GM12878 (cell line): ENCODE data around the gene GOPC. TPM values are rescaled to one million over a fixed set of nuclear protein-coding genes. Genes with fewer than 3 reads are reported as not detected.
A peak's percentile ranks its signal among the peaks of the same experiment; 100 is the strongest.

ENCODE experiments used
- ATAC-seq: fragments of 200-7000 bp; cut with Tn5 transposase; 3 replicates; pipeline ENCODE4 v1.9.1; 2020; ENCODE audit warnings: mild to moderate bottlenecking, moderate library complexity
- BruUV-seq: library from RNA; stranded (reverse); fragments of 400-500 nt; replicated peaks from 2 replicates; lab custom pipeline; 2021; lab: Mats Ljungman, UMichigan
- CTCF ChIA-PET: fragments of 300-600 bp; sonication (Branson Sonifier 250); formaldehyde crosslinking; extraction: SDS; loops from one replicate; lab custom pipeline; 2021; ENCODE audit warnings: inconsistent platforms; lab: Yijun Ruan, JAX
- POLR2A ChIA-PET: fragments of 350-600 bp; formaldehyde crosslinking; extraction: SDS; loops from one replicate; lab custom pipeline; 2021; ENCODE audit warnings: inconsistent platforms; lab: Charles Lee
- RAD21 ChIA-PET: fragments of 300-600 bp; sonication (Branson Sonifier 250); formaldehyde crosslinking; loops from one replicate; lab custom pipeline; 2023; ENCODE audit warnings: antibody characterized with exemption; ENCODE audit not compliant: unreplicated experiment; lab: Charles Lee
- SMC1A ChIA-PET: fragments of 300-600 bp; sonication (Branson Sonifier 250); formaldehyde crosslinking; loops from one replicate; lab custom pipeline; 2023; ENCODE audit not compliant: unreplicated experiment, uncharacterized antibody; lab: Charles Lee
- DNase-seq: peaks from one replicate; pipeline ENCODE4 v3.0.0-alpha.2; 2011; ENCODE audit warnings: low read depth, low spot score
- FAIRE-seq: peaks from 3 replicates; lab custom pipeline; 2011; peaks lifted over from hg19 to GRCh38; lab: Jason Lieb, UNC
- H2AFZ ChIP-seq: 2 replicates; pipeline ENCODE4 v1.6.0; 2011; ENCODE audit warnings: low read depth, low read length, control low read depth; ENCODE audit not compliant: control insufficient read depth
- H3K27ac ChIP-seq: 2 replicates; pipeline ENCODE4 v1.5.1; 2011; ENCODE audit warnings: control low read depth; ENCODE audit not compliant: control insufficient read depth, insufficient read depth
- H3K27me3 ChIP-seq, 2 experiments: replicated peaks in 1 of 2; 2 replicates each; pipeline versions ENCODE4 v1.6.0 to v1.6.1; 2011; ENCODE audit warnings: low read length in 1 of 2; ENCODE audit not compliant: control insufficient read depth in 2 of 2, insufficient read depth in 2 of 2
- H3K36me3 ChIP-seq, 2 experiments: 2 replicates each; pipeline ENCODE4 v1.5.1; 2011; ENCODE audit warnings: low read length in 1 of 2; ENCODE audit not compliant: control insufficient read depth in 2 of 2, insufficient read depth in 2 of 2
- H3K4me1 ChIP-seq: 2 replicates; pipeline ENCODE4 v1.6.1; 2011; ENCODE audit warnings: mild to moderate bottlenecking, low read length, moderate library complexity, mixed read lengths; ENCODE audit not compliant: control insufficient read depth, insufficient read depth
- H3K4me2 ChIP-seq: 2 replicates; pipeline ENCODE4 v1.6.0; 2011; ENCODE audit warnings: control low read depth; ENCODE audit not compliant: control insufficient read depth, insufficient read depth
- H3K4me3 ChIP-seq: fragments of 200-600 bp; sonication (generic); 2 replicates; pipeline ENCODE4 v1.5.1; 2016
- H3K79me2 ChIP-seq: 2 replicates; pipeline ENCODE4 v1.6.0; 2011; ENCODE audit warnings: low read length; ENCODE audit not compliant: control insufficient read depth, insufficient read depth
- H3K9ac ChIP-seq: 2 replicates; pipeline ENCODE4 v1.8.0; 2011; ENCODE audit warnings: low read length, control low read depth, mixed read lengths; ENCODE audit not compliant: control insufficient read depth, insufficient read depth
- H3K9me3 ChIP-seq: replicated peaks from 3 replicates; pipeline ENCODE4 v1.5.1; 2011; ENCODE audit warnings: mild to moderate bottlenecking, low read length; ENCODE audit not compliant: control insufficient read depth, insufficient read depth
- H4K20me1 ChIP-seq: 2 replicates; pipeline ENCODE4 v1.6.0; 2011; ENCODE audit not compliant: control insufficient read depth, insufficient read depth
- CEBPZ ChIP-seq: fragments of 150-350 bp; IDR thresholded peaks from 2 replicates; pipeline ENCODE4 v1.6.1; 2016; ENCODE audit warnings: low read depth, low read length
- HDAC6 ChIP-seq: fragments of 200-600 bp; sonication (generic); IDR thresholded peaks from one replicate; pipeline ENCODE4 v1.8.0; 2017; ENCODE audit warnings: antibody characterized with exemption; ENCODE audit not compliant: unreplicated experiment
- HDGF ChIP-seq: fragments of 450-650 bp; IDR thresholded peaks from 2 replicates; pipeline ENCODE4 v1.6.1; 2016; ENCODE audit warnings: antibody characterized with exemption
- IKZF2 ChIP-seq, 2 experiments: fragments of 450-650 bp; IDR thresholded peaks; 2 replicates each; pipeline ENCODE4 v1.6.1; 2017; ENCODE audit warnings: mild to moderate bottlenecking in 2 of 2, moderate library complexity in 2 of 2
- JUNB ChIP-seq: IDR thresholded peaks from 2 replicates; pipeline ENCODE4 v1.6.1; 2016; ENCODE audit warnings: antibody characterized with exemption, mild to moderate bottlenecking
- LARP7 ChIP-seq: fragments of 450-650 bp; IDR thresholded peaks from 2 replicates; pipeline ENCODE4 v1.6.1; 2017; ENCODE audit warnings: mild to moderate bottlenecking
- MEF2A ChIP-seq: IDR thresholded peaks from 2 replicates; pipeline ENCODE4 v1.6.1; 2011; ENCODE audit warnings: low read depth, mild to moderate bottlenecking, low read length, moderate library complexity; ENCODE audit not compliant: insufficient read depth
- RUNX3 ChIP-seq: IDR thresholded peaks from 2 replicates; pipeline ENCODE4 v1.6.1; 2012; ENCODE audit warnings: low read length, inconsistent platforms
- TAF1 ChIP-seq: IDR thresholded peaks from 2 replicates; pipeline ENCODE4 v1.6.1; 2011; ENCODE audit warnings: mild to moderate bottlenecking, low read depth, low read length, borderline replicate concordance
- TARDBP ChIP-seq: IDR thresholded peaks from 2 replicates; pipeline ENCODE4 v1.6.1; 2016; ENCODE audit warnings: borderline replicate concordance
- TCF12 ChIP-seq: IDR thresholded peaks from 2 replicates; pipeline ENCODE4 v1.6.1; 2011; ENCODE audit warnings: low read depth, mild to moderate bottlenecking, low read length
- USF1 ChIP-seq: IDR thresholded peaks from 2 replicates; pipeline ENCODE4 v1.6.1; 2011; ENCODE audit warnings: borderline replicate concordance, low read depth, mild to moderate bottlenecking, moderate library complexity, mixed read lengths, low read length; ENCODE audit not compliant: insufficient read depth; ENCODE audit errors: extremely low read length
- ZNF24 ChIP-seq: fragments of 450-650 bp; IDR thresholded peaks from 2 replicates; pipeline ENCODE4 v1.6.1; 2017; ENCODE audit warnings: antibody characterized with exemption, mild to moderate bottlenecking
- WGBS: methylation state at CpG from one replicate; pipeline ENCODE4 v1.1.6; 2016; ENCODE audit warnings: low lambda C conversion rate; ENCODE audit not compliant: insufficient replicate concordance, insufficient coverage; ENCODE audit errors: missing lambda C conversion rate; 5-methylcytosine and 5-hydroxymethylcytosine counted together
- in situ Hi-C: fragments of 300-500 bp; cut with MboI; formaldehyde crosslinking; loops from 9 replicates; pipeline ENCODE4 v1.14.3; 2018; ENCODE audit warnings: mixed read lengths
- intact Hi-C: fragments of 100-400 bp; cut with micrococcal nuclease; formaldehyde crosslinking; loops from one replicate; pipeline ENCODE4 v1.14.2; 2022; ENCODE audit not compliant: unreplicated experiment
- polyA plus RNA-seq, 11 experiments: library from polyadenylated mRNA; depleted of rRNA in 4 of 11; unstranded in 6 of 11; stranded (reverse) in 5 of 11; fragments of >200 nt; fragmentation: Nextera tagmentation in 4 of 11; fragmentation: Illumina TruSeq in 1 of 11; extraction: Ambion mirVana in 4 of 11; extraction: Trizol in 1 of 11; gene quantifications; 1 replicate in 1 of 11; 2 replicates in 10 of 11; pipeline versions ENCODE4 v1.2.1 to v1.2.3, GENCODE V29; 2011 to 2016; ENCODE audit warnings: inconsistent platforms in 2 of 11, missing spikeins in 2 of 11, low read depth in 1 of 11
- total RNA-seq, 4 experiments: library from RNA; depleted of rRNA in 3 of 4; stranded (reverse); fragments of >200 nt in 3 of 4; fragmentation: Illumina TruSeq in 1 of 4; extraction: Trizol in 1 of 4; gene quantifications; 2 replicates each; pipeline versions ENCODE4 v1.2.1 to v1.2.3, GENCODE V29; 2013 to 2021
- TF ChIP-seq, protein P1 (sequence below): fragments of 450-650 bp; IDR thresholded peaks from 2 replicates; pipeline ENCODE4 v1.6.1; 2017; ENCODE audit warnings: low read depth, mild to moderate bottlenecking, moderate library complexity

The GOPC gene
- total and polyA plus RNA-seq, 10 of the 15 experiments (the other 5 are each of a cell fraction or from before 2014, with no cell fraction given) = 5.8 to 28.5 (median 18.0) TPM

DNA sequence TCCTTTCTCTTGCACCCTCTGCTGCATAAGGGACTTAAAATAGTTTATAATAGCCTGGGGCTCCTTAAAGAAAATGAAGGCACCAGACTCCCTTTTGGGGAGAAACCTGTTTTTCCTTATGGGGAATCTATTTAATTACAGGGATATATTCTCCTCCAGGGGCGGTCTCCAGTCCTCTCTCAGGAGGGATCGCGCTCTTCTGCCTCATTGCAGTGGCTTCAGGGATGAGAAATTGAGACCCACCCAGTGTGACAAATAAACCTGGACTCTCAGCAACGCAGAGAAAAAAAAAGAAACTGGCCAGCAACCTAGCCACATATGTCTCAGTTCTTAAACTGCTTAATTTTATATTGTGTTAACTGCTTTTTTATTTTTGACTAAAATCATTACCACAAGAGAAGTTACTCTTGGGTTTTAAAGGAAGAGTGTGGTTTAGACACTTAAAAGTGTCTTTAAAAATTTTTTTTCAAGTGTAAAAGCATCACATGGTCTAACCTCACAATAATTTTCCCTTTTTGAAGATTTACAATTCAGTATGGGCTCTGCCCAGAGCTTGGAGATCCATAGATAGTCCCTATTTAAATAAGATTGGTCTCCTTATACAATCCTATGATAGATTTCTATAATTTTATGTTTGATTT lies 11.7 kb upstream of the GOPC start (continued):
- TF ChIP-seq, protein P1, sequence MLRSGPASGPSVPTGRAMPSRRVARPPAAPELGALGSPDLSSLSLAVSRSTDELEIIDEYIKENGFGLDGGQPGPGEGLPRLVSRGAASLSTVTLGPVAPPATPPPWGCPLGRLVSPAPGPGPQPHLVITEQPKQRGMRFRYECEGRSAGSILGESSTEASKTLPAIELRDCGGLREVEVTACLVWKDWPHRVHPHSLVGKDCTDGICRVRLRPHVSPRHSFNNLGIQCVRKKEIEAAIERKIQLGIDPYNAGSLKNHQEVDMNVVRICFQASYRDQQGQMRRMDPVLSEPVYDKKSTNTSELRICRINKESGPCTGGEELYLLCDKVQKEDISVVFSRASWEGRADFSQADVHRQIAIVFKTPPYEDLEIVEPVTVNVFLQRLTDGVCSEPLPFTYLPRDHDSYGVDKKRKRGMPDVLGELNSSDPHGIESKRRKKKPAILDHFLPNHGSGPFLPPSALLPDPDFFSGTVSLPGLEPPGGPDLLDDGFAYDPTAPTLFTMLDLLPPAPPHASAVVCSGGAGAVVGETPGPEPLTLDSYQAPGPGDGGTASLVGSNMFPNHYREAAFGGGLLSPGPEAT = peak; percentile 29; the same call in 1 of the 2 replicates
- TF ChIP-seq RUNX3 (peak; percentile 71), TARDBP (no peak)

GRCh38 chr6:117607511-117607910 lies 5.2 kb upstream of the GOPC start:
- POLR2A ChIA-PET = no interaction called here
- Histone ChIP-seq H3K79me2 (no peaks in the 10 kb centered on the region), H4K20me1 (no peaks in the 10 kb centered on the region), H3K27me3 (no peaks in the 10 kb centered on the region), H3K9me3 (no peaks in the 10 kb centered on the region; the same call in 2 of the 3 replicates), H3K4me2 (no peak overlapping the region), H2AFZ (peak overlapping the region; percentile 25; the same call in 1 of the 2 replicates), H3K27ac (no peak overlapping the region), H3K4me1 (peaks cover 6% of the 10 kb centered on the region; the same call in 1 of the 2 replicates), H3K36me3 (no peaks in the 10 kb centered on the region), H3K9ac (no peak overlapping the region), H3K4me3 (no peak overlapping the region; the same call in 1 of the 2 replicates)
- WGBS = 42% methylated on average over 3 of the region's 3 CpGs
- SMC1A ChIA-PET = interaction anchor here (0.8 to 8.5 kb wide), 8 partner anchors 19 to 1517 kb away, joined by 3 to 128 read pairs (median 4); partner anchors contain the start of genes DCBLD1 and ROS1
- ATAC-seq (peak; percentile 41), FAIRE-seq (no peak), DNase-seq (no peak)
- BruUV-seq = no TSS peak
- in situ Hi-C loops = no loop called here
- CTCF ChIA-PET = interaction anchor here (0.7 to 5.2 kb wide), 10 partner anchors 17 to 264 kb away, joined by 3 to 121 read pairs (median 4); partner anchors contain the start of gene DCBLD1
- RAD21 ChIA-PET = interaction anchor here (0.8 to 6.2 kb wide), 4 partner anchors 128 to 184 kb away, joined by 3 to 71 read pairs (median 30); no protein-coding TSS in a partner anchor
- intact Hi-C loops = loop anchor here (5.0 kb wide), 1 partner anchor 220 kb away; no protein-coding TSS in a partner anchor
- TF ChIP-seq IKZF2 (IDR thresholded peaks at IDR 0.05) (0 out of 4 replicates have a peak, but pooled peaks have one; percentile 26 to 41), HDAC6 (no peak), TCF12 (no peak), LARP7 (no peak), USF1 (no peak), MEF2A (no peak), CEBPZ (no peak), JUNB (no peak), TAF1 (no peak), ZNF24 (no peak), HDGF (no peak; the same call in 1 of the 2 replicates)
- TF ChIP-seq, protein P1 = 0 out of 2 replicates have a peak, but pooled peaks have one; percentile 30
